Natural killer cell treated with Interleukin-12 subunit alpha and Interleukin-12 subunit beta and Interleukin-15 and Interleukin-18, amount 100 ng/mL, for 72 hours (primary cell): ENCODE measurements around the gene SYCE3. TPM values are rescaled to one million over a fixed set of nuclear protein-coding genes. Genes with fewer than 3 reads are reported as not detected.
"Not testable (repeated sequence)": the region's sequence is repeated elsewhere in the genome, so short reads cannot be mapped to it uniquely, and the experiment has no call there.

Source experiments
- ATAC-seq, 2 donors: fragments of 150-1000 bp; cut with Tn5 transposase in 1 of 2; sonication (Bioruptor Pico), chemical (Tn5 transposase) in 1 of 2; 2 replicates each; pipeline ENCODE4 v1.10.0; 2021
- DNase-seq: peaks from one replicate; pipeline ENCODE4 v3.0.0; 2022; ENCODE audit warnings: low spot score
- H3K27ac Mint-ChIP-seq, 2 donors: 1 replicate in 1 of 2; 2 replicates in 1 of 2; pipeline ENCODE4 v1.8.0; 2022; ENCODE audit warnings: mixed read lengths in 2 of 2, mild to moderate bottlenecking in 1 of 2, moderate library complexity in 1 of 2
- H3K27me3 Mint-ChIP-seq, 2 donors: 1 replicate in 1 of 2; 2 replicates in 1 of 2; pipeline ENCODE4 v1.8.0; 2022; ENCODE audit warnings: mixed read lengths in 2 of 2
- H3K36me3 Mint-ChIP-seq: one replicate; pipeline ENCODE4 v1.8.0; 2022; ENCODE audit warnings: mixed read lengths
- H3K4me1 Mint-ChIP-seq, 2 donors: 1 replicate in 1 of 2; 2 replicates in 1 of 2; pipeline ENCODE4 v1.8.0; 2022; ENCODE audit warnings: low read depth in 2 of 2, mixed read lengths in 2 of 2, mild to moderate bottlenecking in 1 of 2
- H3K4me3 Mint-ChIP-seq: one replicate; pipeline ENCODE4 v1.8.0; 2022; ENCODE audit warnings: mixed read lengths
- H3K9me3 Mint-ChIP-seq: 2 replicates; pipeline ENCODE4 v1.8.0; 2022; ENCODE audit warnings: mixed read lengths
- total RNA-seq, 2 donors: library from RNA; stranded (reverse); gene quantifications; one replicate each; pipeline ENCODE4 v1.2.3, GENCODE V29; 2022

The SYCE3 gene
- total RNA-seq, 2 donors from 2014 or later = not detected

DNA sequence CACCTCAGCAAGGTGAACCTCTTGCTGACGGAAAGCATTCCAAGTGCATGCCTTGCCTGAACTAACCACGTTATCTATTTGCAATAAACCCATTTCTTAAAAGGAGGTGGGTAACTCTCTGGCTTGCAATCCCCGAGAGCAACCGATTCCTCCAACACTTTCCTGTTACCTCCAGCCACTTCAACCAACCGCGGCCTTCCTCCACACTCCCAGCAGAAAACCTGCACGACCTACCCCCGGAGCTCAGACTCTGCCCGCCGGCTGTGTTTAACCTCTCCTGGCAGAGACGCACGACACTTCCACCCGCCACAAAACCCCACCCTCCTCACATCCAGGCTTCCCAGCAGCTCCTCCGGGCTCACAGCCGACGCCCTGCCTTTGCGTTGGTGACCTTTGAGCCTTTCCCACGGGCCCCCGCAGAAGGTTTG, 38.0 kb downstream of the SYCE3 start:
- Mint-ChIP-seq H3K4me3 (peak overlapping the region; percentile 87), H3K36me3 (no peaks in the 10 kb centered on the region), H3K27me3 (no peaks in the 10 kb centered on the region), H3K27ac (peak overlapping the region; percentile 54 to 90), H3K4me1 (peaks cover 29 to 34% of the 10 kb centered on the region in 2 donors), H3K9me3 (no peaks in the 10 kb centered on the region)
- DNase-seq (no peak), ATAC-seq (no peak)

DNA sequence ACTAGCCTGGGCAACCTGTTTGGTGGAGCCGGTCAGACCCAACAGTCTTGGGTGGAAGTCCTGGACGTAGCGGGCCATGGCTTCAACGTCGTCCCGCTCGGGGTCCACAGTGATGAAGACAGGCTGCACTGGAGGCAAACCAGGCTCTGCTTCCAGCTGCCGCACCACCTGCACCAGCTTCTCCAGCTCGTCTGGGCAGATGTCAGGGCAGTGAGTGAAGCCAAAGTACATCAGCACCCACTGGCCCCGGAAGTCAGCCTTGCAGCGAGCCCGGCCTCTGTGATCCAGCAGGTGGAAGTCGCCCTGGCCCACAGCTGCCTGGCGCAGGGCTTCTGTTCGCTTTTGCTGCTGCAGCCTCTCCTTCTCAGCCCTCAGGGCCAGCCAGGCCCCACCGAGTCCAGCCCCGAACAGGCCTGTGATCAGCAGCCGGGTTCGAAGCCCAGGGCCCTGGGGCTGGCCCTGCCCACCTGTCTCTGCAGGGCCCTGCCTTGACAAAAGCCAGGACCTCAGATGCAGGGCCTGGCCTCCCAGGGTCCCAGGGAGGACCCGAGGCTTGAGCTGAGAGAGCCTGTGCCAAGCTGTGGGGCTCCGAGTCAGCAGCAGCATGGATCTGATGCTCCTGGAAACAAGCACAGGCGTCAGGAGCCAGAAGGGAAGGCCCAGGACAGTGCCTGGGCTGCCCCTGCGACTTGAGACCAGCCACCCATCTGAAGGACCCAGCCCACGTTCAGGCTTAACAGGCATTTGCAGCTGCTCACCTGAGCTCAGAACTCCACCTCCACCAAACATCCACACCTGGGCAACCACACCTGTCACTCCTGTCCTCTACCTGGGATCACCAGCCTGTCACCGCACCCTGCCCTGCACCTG, 38.7 kb downstream of the SYCE3 start:
- Mint-ChIP-seq H3K36me3 (no peaks in the 10 kb centered on the region), H3K4me3 (peak overlapping the region; percentile 87), H3K27ac (peak overlapping the region; percentile 54 to 90), H3K4me1 (peaks cover 29 to 34% of the 10 kb centered on the region in 2 donors), H3K9me3 (no peaks in the 10 kb centered on the region), H3K27me3 (no peaks in the 10 kb centered on the region)
- ATAC-seq (no peak), DNase-seq (peak; percentile 58)

- no peak for DNase-seq
- H3K4me3 Mint-ChIP-seq = no peak overlapping the region
- no peaks in the 10 kb centered on the region for H3K36me3 Mint-ChIP-seq
- peaks cover 24 to 28% of the 10 kb centered on the region in 2 donors for H3K4me1 Mint-ChIP-seq
- no peak for ATAC-seq
- no peaks in the 10 kb centered on the region for H3K27me3 Mint-ChIP-seq
- no peak overlapping the region for H3K27ac Mint-ChIP-seq
- H3K9me3 Mint-ChIP-seq = no peaks in the 10 kb centered on the region
Observed at GRCh38 chr22:50523458-50523805, 39.3 kb downstream of the SYCE3 start.

GRCh38 chr22:50522806-50523438, 39.8 kb downstream of the SYCE3 start:
- ATAC-seq (no peak), DNase-seq (no peak)
- Mint-ChIP-seq H3K27ac (no peak overlapping the region), H3K9me3 (no peaks in the 10 kb centered on the region), H3K27me3 (no peaks in the 10 kb centered on the region), H3K4me1 (peaks cover 19 to 23% of the 10 kb centered on the region in 2 donors), H3K4me3 (no peak overlapping the region), H3K36me3 (no peaks in the 10 kb centered on the region)

DNA sequence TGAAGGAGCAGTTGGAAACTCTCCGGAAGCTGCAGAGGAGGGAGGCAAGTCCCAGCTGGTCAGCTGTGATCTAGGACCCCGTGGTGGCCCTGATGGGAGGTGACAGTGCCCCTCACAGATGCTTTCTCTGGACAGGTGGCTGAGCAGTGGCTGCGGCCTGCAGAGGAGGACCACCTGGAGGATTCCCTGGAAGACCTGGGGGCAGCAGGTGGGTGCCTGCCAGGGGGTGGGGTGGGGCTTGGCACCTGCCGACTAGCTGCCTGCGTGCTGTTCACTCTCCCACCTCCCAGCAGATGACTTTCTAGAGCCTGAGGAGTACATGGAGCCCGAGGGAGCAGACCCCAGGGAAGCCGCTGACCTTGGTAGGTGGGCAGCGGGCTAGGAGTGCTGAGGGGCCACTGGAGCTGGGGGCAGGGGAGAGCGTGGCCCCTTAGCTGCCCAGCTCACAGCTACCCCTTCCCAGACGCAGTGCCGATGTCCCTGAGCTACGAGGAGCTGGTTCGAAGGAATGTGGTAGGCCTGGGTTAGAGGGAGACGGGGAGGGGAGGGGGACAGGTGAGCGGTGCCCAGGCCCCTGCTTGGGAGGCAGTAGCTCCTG, 40.4 kb downstream of the SYCE3 start:
- no peak overlapping the region for H3K27ac Mint-ChIP-seq
- H3K36me3 Mint-ChIP-seq = no peaks in the 10 kb centered on the region
- peaks cover 13 to 17% of the 10 kb centered on the region in 2 donors for H3K4me1 Mint-ChIP-seq
- DNase-seq = no peak
- H3K4me3 Mint-ChIP-seq = no peak overlapping the region
- ATAC-seq = no peak
- H3K27me3 Mint-ChIP-seq = no peaks in the 10 kb centered on the region
- H3K9me3 Mint-ChIP-seq = no peaks in the 10 kb centered on the region

DNA sequence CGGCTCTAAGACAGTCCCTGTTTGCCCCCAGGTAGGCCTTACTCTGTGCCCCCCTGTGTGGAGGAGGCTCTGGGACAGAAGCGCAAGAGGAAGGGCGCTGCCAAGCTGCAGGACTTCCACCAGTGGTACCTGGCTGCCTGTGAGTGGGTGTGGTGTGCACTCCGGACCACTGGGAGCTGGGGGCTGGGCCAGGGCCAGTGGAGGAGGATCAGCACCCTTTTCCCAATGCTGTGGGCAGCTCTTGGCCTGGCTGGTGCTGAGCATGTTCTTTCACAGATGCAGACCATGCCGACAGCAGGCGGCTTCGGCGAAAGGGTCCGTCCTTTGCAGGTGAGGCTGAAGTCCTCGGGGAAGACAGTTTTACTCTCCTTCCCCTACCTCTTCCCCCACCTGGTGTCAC, 41.0 kb downstream of the SYCE3 start:
- DNase-seq (no peak), ATAC-seq (no peak)
- H3K4me1 Mint-ChIP-seq = peaks cover 8 to 11% of the 10 kb centered on the region in 2 donors
- H3K27me3 Mint-ChIP-seq = no peaks in the 10 kb centered on the region
- no peaks in the 10 kb centered on the region for H3K9me3 Mint-ChIP-seq
- H3K4me3 Mint-ChIP-seq = no peak overlapping the region
- no peak overlapping the region for H3K27ac Mint-ChIP-seq
- no peaks in the 10 kb centered on the region for H3K36me3 Mint-ChIP-seq

GRCh38 chr22:50520826-50521453, 41.8 kb downstream of the SYCE3 start:
- Mint-ChIP-seq H3K27ac (no peak overlapping the region), H3K36me3 (no peaks in the 10 kb centered on the region), H3K4me1 (peaks cover 9 to 12% of the 10 kb centered on the region in 2 donors), H3K9me3 (no peaks in the 10 kb centered on the region), H3K4me3 (no peak overlapping the region), H3K27me3 (no peaks in the 10 kb centered on the region)
- ATAC-seq (no peak), DNase-seq (no peak)

GRCh38 chr22:50520184-50520583, 42.5 kb downstream of the SYCE3 start:
- not testable (repeated sequence) for H3K36me3 Mint-ChIP-seq, H3K27ac Mint-ChIP-seq, H3K9me3 Mint-ChIP-seq, ATAC-seq, H3K27me3 Mint-ChIP-seq, DNase-seq, H3K4me3 Mint-ChIP-seq
- H3K4me1 Mint-ChIP-seq = peaks cover 14 to 16% of the 10 kb centered on the region in 2 donors

DNA sequence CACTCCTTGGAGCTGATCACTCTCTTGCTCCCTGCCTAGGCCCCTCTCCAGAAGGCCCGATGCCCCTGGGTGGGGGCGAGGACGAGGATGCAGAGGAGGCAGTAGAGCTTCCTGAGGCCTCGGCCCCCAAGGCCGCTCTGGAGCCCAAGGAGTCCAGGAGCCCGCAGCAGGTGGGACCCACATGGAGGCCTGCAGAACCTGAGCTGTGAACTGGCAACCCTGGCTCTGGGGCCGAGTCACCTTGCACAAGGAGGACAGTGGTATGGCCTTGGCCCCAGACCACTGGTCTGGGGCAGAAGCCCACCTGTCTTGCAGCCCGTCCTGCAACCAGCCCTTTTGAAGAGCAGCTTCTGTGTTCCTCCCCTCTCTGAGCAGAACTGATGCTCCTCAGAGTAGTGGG, 43.6 kb downstream of the SYCE3 start:
- Mint-ChIP-seq H3K36me3 (no peaks in the 10 kb centered on the region), H3K9me3 (no peaks in the 10 kb centered on the region), H3K27ac (no peak overlapping the region), H3K4me1 (peaks cover 12% of the 10 kb centered on the region in 2 donors), H3K4me3 (no peak overlapping the region), H3K27me3 (no peaks in the 10 kb centered on the region)
- ATAC-seq = no peak
- no peak for DNase-seq

DNA sequence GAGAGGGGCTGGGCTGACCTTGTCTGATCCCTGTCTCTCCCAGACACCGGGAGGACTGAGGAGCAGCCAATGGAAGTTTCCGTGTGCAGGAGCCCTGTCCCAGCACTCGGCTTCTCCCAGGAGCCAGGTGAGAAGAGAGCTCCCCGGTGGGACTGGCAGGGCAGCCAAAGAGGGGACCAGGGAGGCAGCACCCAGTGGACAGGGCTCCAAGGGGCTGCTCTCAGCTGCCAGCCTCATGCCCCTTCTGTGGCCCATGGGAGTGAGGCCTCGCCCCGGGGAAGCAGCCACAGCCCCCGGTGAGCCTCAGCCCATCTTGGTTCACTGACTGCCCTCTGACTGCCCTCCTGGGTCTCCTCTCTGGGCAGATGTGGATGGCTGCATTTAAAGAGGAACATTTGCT, 44.1 kb downstream of the SYCE3 start:
- no peak overlapping the region for H3K27ac Mint-ChIP-seq

DNA sequence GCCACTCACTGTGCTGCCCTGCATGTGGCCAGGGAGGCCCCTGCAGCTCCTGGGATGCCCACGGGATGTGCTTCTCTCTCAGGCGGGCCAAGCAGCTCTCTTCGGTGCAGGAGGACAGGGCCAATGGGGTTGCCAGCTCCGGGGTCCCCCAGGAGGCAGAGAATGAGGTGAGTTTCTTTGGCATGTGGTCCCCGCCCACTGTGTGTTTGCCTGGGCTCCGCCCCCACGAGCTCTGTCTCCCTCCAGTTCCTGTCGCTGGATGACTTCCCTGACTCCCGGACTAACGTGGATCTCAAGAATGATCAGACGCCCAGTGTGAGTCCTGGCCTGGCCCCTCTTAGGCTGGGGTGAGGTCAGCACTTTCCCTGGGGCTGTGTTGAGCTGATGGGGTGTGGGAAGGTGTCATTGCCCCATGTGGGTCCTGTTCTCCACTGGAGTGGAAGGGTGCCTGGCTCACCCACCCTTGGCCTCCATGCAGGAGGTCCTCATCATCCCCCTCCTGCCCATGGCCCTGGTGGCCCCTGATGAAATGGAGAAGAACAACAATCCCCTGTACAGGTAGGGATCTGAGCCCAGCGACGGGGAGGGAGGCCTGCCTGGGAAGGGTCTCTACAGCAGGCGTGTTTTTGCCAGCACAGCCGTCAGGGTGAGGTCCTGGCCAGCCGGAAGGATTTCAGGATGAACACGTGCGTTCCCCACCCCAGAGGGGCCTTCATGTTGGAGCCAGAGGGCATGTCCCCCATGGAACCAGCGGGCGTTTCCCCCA, 45.0 kb downstream of the SYCE3 start:
- Mint-ChIP-seq H3K4me1 (peaks cover 13% of the 10 kb centered on the region in 2 donors), H3K9me3 (no peaks in the 10 kb centered on the region), H3K4me3 (no peak overlapping the region), H3K27ac (no peak overlapping the region), H3K27me3 (no peaks in the 10 kb centered on the region), H3K36me3 (no peaks in the 10 kb centered on the region)
- no peak for DNase-seq
- no peak for ATAC-seq

More for the DNA sequence above, 44.1 kb downstream of the SYCE3 start:
- ATAC-seq = no peak
- peaks cover 12 to 15% of the 10 kb centered on the region in 2 donors for H3K4me1 Mint-ChIP-seq
- DNase-seq = no peak
- H3K36me3 Mint-ChIP-seq = no peaks in the 10 kb centered on the region
- no peaks in the 10 kb centered on the region for H3K27me3 Mint-ChIP-seq
- no peaks in the 10 kb centered on the region for H3K9me3 Mint-ChIP-seq
- no peak overlapping the region for H3K4me3 Mint-ChIP-seq

GRCh38 chr22:50516891-50517290, 45.8 kb downstream of the SYCE3 start:
- no peaks in the 10 kb centered on the region for H3K27me3 Mint-ChIP-seq
- peaks cover 6% of the 10 kb centered on the region for H3K36me3 Mint-ChIP-seq

DNA sequence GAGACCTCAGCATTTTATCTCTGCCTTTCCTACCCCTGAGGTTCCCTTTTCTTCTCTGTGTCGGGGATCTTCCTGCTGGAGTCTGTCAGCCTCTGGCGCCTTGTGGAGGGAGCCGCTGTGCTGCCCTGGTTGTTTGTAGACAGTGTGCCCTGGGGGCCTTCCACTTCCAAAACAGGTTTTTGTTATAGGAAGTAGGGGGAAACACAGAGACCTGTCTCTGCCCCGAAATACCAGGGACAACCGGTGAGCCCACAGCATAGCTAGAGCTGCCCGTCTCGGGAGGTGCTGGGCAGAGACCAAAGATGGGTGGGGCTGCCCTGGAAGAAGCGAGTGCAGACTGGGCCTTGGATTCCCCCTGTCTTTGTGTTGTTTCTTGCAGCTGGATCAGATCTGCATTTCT, 46.7 kb downstream of the SYCE3 start:
- Mint-ChIP-seq H3K9me3 (no peaks in the 10 kb centered on the region), H3K36me3 (peaks cover 6% of the 10 kb centered on the region), H3K4me1 (peaks cover 17 to 20% of the 10 kb centered on the region in 2 donors), H3K27me3 (no peaks in the 10 kb centered on the region), H3K27ac (no peak overlapping the region), H3K4me3 (no peak overlapping the region)
- no peak for DNase-seq
- no peak for ATAC-seq

More at GRCh38 chr22:50516891-50517290, 45.8 kb downstream of the SYCE3 start:
- ATAC-seq = no peak
- no peaks in the 10 kb centered on the region for H3K9me3 Mint-ChIP-seq
- DNase-seq = no peak
- H3K4me3 Mint-ChIP-seq = no peak overlapping the region
- H3K4me1 Mint-ChIP-seq = peaks cover 17 to 20% of the 10 kb centered on the region in 2 donors
- H3K27ac Mint-ChIP-seq = no peak overlapping the region
